ENCODE results near the gene MED13L. TPM values are rescaled to one million over a fixed set of nuclear protein-coding genes. Genes with fewer than 3 reads are reported as not detected.

The MED13L gene
- total and polyA plus RNA-seq, 2 of the 8 experiments (the other 6 are each of a cell fraction or from before 2014, with no cell fraction given), result 15.9 to 51.7 TPM

DNA sequence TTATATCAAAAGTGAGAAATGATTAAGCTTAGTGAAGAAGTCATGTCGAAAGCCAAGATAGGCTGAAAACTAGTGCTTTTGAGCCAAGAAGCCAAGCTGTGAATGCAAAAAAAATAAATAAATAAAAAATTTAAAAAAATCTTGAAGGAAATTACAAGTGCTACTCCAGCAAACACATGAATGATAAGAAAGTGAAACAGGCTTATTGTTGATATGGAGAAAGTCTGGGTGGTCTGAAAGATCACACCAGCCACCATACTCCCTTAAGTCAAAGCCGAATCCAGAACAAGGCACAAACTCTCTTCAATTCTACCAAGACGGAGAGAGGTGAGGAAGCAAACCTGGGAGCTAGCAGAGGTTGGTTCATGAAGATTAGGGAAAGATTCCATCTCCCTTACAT is 49.7 kb downstream of the MED13L start:
- H4K8ac ChIP-seq (ENCODE audit: extremely low read depth, insufficient read depth, low read length), result no peak overlapping the region
- FAIRE-seq, result no peak
- CTCF ChIA-PET (ENCODE audit: partially characterized antibody), result interaction anchor here (0.7 to 1.1 kb wide), 3 partner anchors 8 to 245 kb away, joined by 3 to 5 read pairs (median 3); no protein-coding TSS in a partner anchor
- no peak overlapping the region for H3K23ac ChIP-seq (ENCODE audit: insufficient read length)
- 97% methylated on average over 3 of the region's 3 CpGs; no CpG with 5 or more reads in 1 of the 2 experiments for WGBS, 2 experiments (ENCODE audit: extremely low coverage in 1 of 2, insufficient coverage in 1 of 2, insufficient read length in 1 of 2, insufficient replicate concordance in 2 of 2, low coverage in 1 of 2, low lambda C conversion rate in 2 of 2, missing lambda C conversion rate in 1 of 2)
- H3K14ac ChIP-seq (ENCODE audit: insufficient read length), result no peak overlapping the region
- no peak overlapping the region for H2AK5ac ChIP-seq (ENCODE audit: low read depth, low read length)
- 0 out of 2 replicates have a peak, but pooled peaks cover 2% of the 10 kb centered on the region for H3K79me1 ChIP-seq (ENCODE audit: low read depth, low read length)
- no peak overlapping the region for H3K18ac ChIP-seq (ENCODE audit: extremely low read depth, low read length)
- no peak overlapping the region for H2BK20ac ChIP-seq (ENCODE audit: low read length)
- no peaks in the 10 kb centered on the region for H4K20me1 ChIP-seq (replicated peaks in 1 of 2; ENCODE audit: control insufficient read depth in 1 of 2, insufficient read depth in 2 of 2, low read length in 2 of 2)
- no peak overlapping the region for H2BK15ac ChIP-seq (ENCODE audit: low read length)
- H3K23me2 ChIP-seq (ENCODE audit: low read depth, low read length), result no peaks in the 10 kb centered on the region
- H3K9me3 ChIP-seq (ENCODE audit: insufficient read depth in 2 of 2, low read depth in 1 of 2, low read length in 1 of 2), result no peaks in the 10 kb centered on the region
- H2BK12ac ChIP-seq (ENCODE audit: low read depth, low read length), result no peak overlapping the region
- no peak overlapping the region for H4K5ac ChIP-seq (ENCODE audit: insufficient read length, low read depth, low read length)
- no peak overlapping the region for H3K9ac ChIP-seq (replicated peaks in 1 of 4; ENCODE audit: extremely low read depth in 1 of 4, low read depth in 3 of 4, low read length in 3 of 4)
- H4K91ac ChIP-seq (replicated peaks; ENCODE audit: insufficient read length, low read length), result no peak overlapping the region
- POLR2A ChIA-PET (ENCODE audit: partially characterized antibody), result no interaction called here
- H3K36me3 ChIP-seq (ENCODE audit: control insufficient read depth in 2 of 4, insufficient read depth in 4 of 4, low read length in 3 of 4), result peaks cover 0 to 4% (median 0%) of the 10 kb centered on the region in 4 experiments; a peak in 1 of 8 replicates
- no peaks in the 10 kb centered on the region for H3K27me3 ChIP-seq (replicated peaks in 1 of 4; ENCODE audit: control insufficient read depth in 3 of 4, extremely low read depth in 1 of 4, insufficient read depth in 3 of 4, low read length in 3 of 4)
- H3K4me3 ChIP-seq (ENCODE audit: extremely low read depth in 1 of 4, insufficient read depth in 2 of 4, low read depth in 3 of 4, low read length in 4 of 4), result no peak overlapping the region
- no peak overlapping the region for H3K4ac ChIP-seq (replicated peaks; ENCODE audit: insufficient read length, low read depth, low read length)
- no peak overlapping the region for H2BK5ac ChIP-seq (ENCODE audit: low read depth, low read length)
- H3K4me2 ChIP-seq (ENCODE audit: insufficient read depth in 1 of 2, low read depth in 2 of 2, low read length in 2 of 2), result no peak overlapping the region
- no peak overlapping the region for H2BK120ac ChIP-seq (replicated peaks; ENCODE audit: low read depth, low read length)
- H3K27ac ChIP-seq (ENCODE audit: low read depth, low read length), result no peak overlapping the region
- no peaks in the 10 kb centered on the region for H3K4me1 ChIP-seq (replicated peaks in 1 of 4; ENCODE audit: control insufficient read depth in 3 of 4, insufficient read depth in 4 of 4, low read length in 3 of 4)
- DNase-seq (ENCODE audit: low read depth in 1 of 2, low spot score in 2 of 2), result no peak
- TF ChIP-seq GTF2F1 (IDR thresholded peaks at IDR 0.05; ENCODE audit: borderline replicate concordance, low read depth, low read length) (no peak), ZNF274 (IDR thresholded peaks at IDR 0.05; ENCODE audit: borderline replicate concordance, extremely low read depth, low read length) (no peak), SIRT6 (IDR thresholded peaks at IDR 0.05; ENCODE audit: low read length) (no peak), SUZ12 (IDR thresholded peaks at IDR 0.05; ENCODE audit: low read length) (no peak), POLR2AphosphoS5 (IDR thresholded peaks at IDR 0.05; ENCODE audit: low read depth, low read length) (no peak), TEAD4 (IDR thresholded peaks at IDR 0.05; ENCODE audit: low read depth, low read length) (no peak)
- TF ChIP-seq, protein P1, sequence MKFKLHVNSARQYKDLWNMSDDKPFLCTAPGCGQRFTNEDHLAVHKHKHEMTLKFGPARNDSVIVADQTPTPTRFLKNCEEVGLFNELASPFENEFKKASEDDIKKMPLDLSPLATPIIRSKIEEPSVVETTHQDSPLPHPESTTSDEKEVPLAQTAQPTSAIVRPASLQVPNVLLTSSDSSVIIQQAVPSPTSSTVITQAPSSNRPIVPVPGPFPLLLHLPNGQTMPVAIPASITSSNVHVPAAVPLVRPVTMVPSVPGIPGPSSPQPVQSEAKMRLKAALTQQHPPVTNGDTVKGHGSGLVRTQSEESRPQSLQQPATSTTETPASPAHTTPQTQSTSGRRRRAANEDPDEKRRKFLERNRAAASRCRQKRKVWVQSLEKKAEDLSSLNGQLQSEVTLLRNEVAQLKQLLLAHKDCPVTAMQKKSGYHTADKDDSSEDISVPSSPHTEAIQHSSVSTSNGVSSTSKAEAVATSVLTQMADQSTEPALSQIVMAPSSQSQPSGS (IDR thresholded peaks at IDR 0.05; ENCODE audit: low read length), result no peak
- peaks cover 0 to 31% of the 10 kb centered on the region in 2 experiments; a peak in 2 of 4 replicates for H3K79me2 ChIP-seq (ENCODE audit: control insufficient read depth in 1 of 2, insufficient read depth in 2 of 2, low read length in 2 of 2)
- no peak overlapping the region for H2AFZ ChIP-seq (ENCODE audit: low read length)
- no peak overlapping the region for H3K56ac ChIP-seq (replicated peaks; ENCODE audit: insufficient read length, low read depth, low read length)
